ENCODE data around the gene WDFY3.

DNA sequence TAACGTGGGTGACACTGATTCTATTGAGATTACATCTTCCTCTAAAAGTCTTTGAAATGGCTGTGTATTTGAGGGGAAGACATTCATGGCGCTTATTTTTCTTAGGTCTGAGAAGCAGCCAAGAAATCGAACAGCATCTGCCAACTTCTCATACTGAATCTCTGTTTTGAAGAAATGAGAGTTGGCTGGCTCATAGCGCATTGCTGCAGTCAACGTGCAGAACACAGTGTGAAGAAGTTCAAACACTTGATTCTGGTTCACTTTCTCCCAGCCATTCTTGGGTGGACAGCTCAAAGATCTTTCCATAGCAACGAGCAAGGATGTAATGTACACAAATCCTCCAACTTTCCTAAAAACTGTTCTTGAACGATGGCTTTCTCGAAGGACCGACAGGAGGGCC, 156.5 kb downstream of the WDFY3 start:
- TF ChIP-seq POLR2A (IDR thresholded peaks at IDR 0.05; ENCODE audit: low read depth, low read length) (no peak), MAZ (IDR thresholded peaks at IDR 0.05; ENCODE audit: borderline replicate concordance, low read depth, low read length) (no peak), RFX5 (IDR thresholded peaks at IDR 0.05; ENCODE audit: low read depth, low read length) (no peak), MAFK (IDR thresholded peaks at IDR 0.05; ENCODE audit: low read depth, low read length) (no peak), CHD1 (IDR thresholded peaks at IDR 0.05; ENCODE audit: low read depth, low read length) (no peak), MXI1 (IDR thresholded peaks at IDR 0.05; ENCODE audit: borderline replicate concordance, low read depth, low read length) (no peak), CEBPB (IDR thresholded peaks at IDR 0.05; ENCODE audit: low read depth, low read length) (no peak), RAD21 (IDR thresholded peaks at IDR 0.05; ENCODE audit: low read length) (no peak), BHLHE40 (IDR thresholded peaks at IDR 0.05; ENCODE audit: low read depth, low read length) (no peak), RCOR1 (IDR thresholded peaks at IDR 0.05; ENCODE audit: insufficient replicate concordance, low read length) (no peak), SMC3 (IDR thresholded peaks at IDR 0.05; ENCODE audit: low read depth, low read length) (no peak)
- TF ChIP-seq, protein P1, sequence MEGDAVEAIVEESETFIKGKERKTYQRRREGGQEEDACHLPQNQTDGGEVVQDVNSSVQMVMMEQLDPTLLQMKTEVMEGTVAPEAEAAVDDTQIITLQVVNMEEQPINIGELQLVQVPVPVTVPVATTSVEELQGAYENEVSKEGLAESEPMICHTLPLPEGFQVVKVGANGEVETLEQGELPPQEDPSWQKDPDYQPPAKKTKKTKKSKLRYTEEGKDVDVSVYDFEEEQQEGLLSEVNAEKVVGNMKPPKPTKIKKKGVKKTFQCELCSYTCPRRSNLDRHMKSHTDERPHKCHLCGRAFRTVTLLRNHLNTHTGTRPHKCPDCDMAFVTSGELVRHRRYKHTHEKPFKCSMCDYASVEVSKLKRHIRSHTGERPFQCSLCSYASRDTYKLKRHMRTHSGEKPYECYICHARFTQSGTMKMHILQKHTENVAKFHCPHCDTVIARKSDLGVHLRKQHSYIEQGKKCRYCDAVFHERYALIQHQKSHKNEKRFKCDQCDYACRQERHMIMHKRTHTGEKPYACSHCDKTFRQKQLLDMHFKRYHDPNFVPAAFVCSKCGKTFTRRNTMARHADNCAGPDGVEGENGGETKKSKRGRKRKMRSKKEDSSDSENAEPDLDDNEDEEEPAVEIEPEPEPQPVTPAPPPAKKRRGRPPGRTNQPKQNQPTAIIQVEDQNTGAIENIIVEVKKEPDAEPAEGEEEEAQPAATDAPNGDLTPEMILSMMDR (conservative IDR thresholded peaks at IDR 0.05; ENCODE audit: low read depth, low read length) = no peak
- TF ChIP-seq, protein P2, sequence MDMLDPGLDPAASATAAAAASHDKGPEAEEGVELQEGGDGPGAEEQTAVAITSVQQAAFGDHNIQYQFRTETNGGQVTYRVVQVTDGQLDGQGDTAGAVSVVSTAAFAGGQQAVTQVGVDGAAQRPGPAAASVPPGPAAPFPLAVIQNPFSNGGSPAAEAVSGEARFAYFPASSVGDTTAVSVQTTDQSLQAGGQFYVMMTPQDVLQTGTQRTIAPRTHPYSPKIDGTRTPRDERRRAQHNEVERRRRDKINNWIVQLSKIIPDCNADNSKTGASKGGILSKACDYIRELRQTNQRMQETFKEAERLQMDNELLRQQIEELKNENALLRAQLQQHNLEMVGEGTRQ (IDR thresholded peaks at IDR 0.05; ENCODE audit: low read depth, low read length) = no peak
- TF ChIP-seq, protein P3, sequence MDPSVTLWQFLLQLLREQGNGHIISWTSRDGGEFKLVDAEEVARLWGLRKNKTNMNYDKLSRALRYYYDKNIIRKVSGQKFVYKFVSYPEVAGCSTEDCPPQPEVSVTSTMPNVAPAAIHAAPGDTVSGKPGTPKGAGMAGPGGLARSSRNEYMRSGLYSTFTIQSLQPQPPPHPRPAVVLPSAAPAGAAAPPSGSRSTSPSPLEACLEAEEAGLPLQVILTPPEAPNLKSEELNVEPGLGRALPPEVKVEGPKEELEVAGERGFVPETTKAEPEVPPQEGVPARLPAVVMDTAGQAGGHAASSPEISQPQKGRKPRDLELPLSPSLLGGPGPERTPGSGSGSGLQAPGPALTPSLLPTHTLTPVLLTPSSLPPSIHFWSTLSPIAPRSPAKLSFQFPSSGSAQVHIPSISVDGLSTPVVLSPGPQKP (IDR thresholded peaks at IDR 0.05; ENCODE audit: borderline replicate concordance, low read depth, low read length) = no peak
